H1 (cell line): Measurements from ENCODE around the gene ALG9. TPM values are rescaled to one million over a fixed set of nuclear protein-coding genes. Genes with fewer than 3 reads are reported as not detected.

Source experiments
- CEBPB ChIP-seq: IDR thresholded peaks from 2 replicates; pipeline ENCODE4 v1.6.1; 2012; ENCODE audit warnings: low read depth, low read length
- CREB1 ChIP-seq: IDR thresholded peaks from 2 replicates; pipeline ENCODE4 v1.6.1; 2012; ENCODE audit warnings: inconsistent platforms
- HDAC2 ChIP-seq, 2 experiments: fragments of 300-600 bp in 1 of 2; sonication (generic) in 1 of 2; IDR thresholded peaks; 2 replicates each; pipeline ENCODE4 v1.6.1; 2011 to 2012; ENCODE audit warnings: low read depth in 2 of 2, low read length in 2 of 2, mild to moderate bottlenecking in 2 of 2, moderate library complexity in 2 of 2, borderline replicate concordance in 1 of 2, inconsistent platforms in 1 of 2
- NANOG ChIP-seq: IDR thresholded peaks from 2 replicates; pipeline ENCODE4 v1.6.1; 2011; ENCODE audit warnings: low read length, low read depth, mild to moderate bottlenecking, inconsistent platforms; ENCODE audit not compliant: insufficient read depth, poor library complexity, severe bottlenecking
- RNF2 ChIP-seq: fragments of 200-900, 300-1000 bp; sonication (generic); IDR thresholded peaks from 2 replicates; pipeline ENCODE4 v1.7.1; 2016; ENCODE audit warnings: borderline replicate concordance, low read depth, mild to moderate bottlenecking, antibody characterized with exemption, low read length; ENCODE audit not compliant: poor library complexity, severe bottlenecking; ENCODE audit errors: missing control alignments
- TAF1 ChIP-seq: IDR thresholded peaks from 2 replicates; pipeline ENCODE4 v1.6.1; 2011; ENCODE audit warnings: mild to moderate bottlenecking, low read depth, low read length
- polyA plus RNA-seq, 7 experiments: library from polyadenylated mRNA; depleted of rRNA in 3 of 7; stranded (reverse) in 5 of 7; unstranded in 2 of 7; fragments of >200 nt in 5 of 7; fragments of 200-250 nt in 2 of 7; gene quantifications; 1 replicate in 5 of 7; 2 replicates in 1 of 7; 4 replicates in 1 of 7; pipeline versions ENCODE4 v1.2.1 to v1.2.3, GENCODE V29; 2011 to 2013; ENCODE audit warnings: missing spikeins in 2 of 7, mixed read lengths in 2 of 7
- total RNA-seq: library from RNA; stranded (reverse); fragmentation: NEBNext Ultra II Directional; extraction: Animal tissue kit (Norgen Biotek cat#: 25700); gene quantifications from 2 replicates; pipeline ENCODE4 v1.2.1, GENCODE V29; 2021
- TF ChIP-seq, protein P1 (sequence below): fragments of 300-600 bp; sonication (generic); IDR thresholded peaks from 2 replicates; pipeline ENCODE4 v1.7.1; 2012; ENCODE audit warnings: low read length, moderate library complexity, mild to moderate bottlenecking, inconsistent platforms; ENCODE audit not compliant: insufficient replicate concordance
- TF ChIP-seq, protein P2 (sequence below): IDR thresholded peaks from 2 replicates; pipeline ENCODE4 v1.6.1; 2011; ENCODE audit warnings: low read length, improper control_type of control experiment

The ALG9 gene
- total and polyA plus RNA-seq, 2 of the 8 experiments (the other 6 are each of a cell fraction or from before 2014, with no cell fraction given) = 23.5 to 24.5 TPM

DNA sequence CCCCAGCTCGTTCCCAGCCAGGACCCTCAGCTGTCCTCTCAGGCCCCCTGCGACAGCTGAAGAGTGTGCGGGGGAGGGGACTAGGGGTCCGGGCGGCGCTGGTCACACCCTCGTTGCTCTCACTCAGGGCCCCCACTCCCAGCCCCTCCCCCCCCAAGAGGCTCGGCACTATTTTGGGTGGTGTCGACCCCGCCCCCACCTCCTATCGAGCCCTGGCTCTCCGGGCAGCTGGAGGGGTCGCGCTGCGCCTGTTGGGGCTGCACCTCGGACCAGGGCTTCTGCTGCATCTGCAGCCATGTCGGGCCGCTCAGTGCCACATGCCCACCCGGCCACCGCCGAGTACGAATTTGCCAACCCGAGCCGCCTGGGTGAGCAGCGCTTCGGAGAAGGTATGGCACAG is 41.2 kb upstream of the ALG9 start, which contains the start of gene HSPB2 (continued):
- TF ChIP-seq, protein P1, sequence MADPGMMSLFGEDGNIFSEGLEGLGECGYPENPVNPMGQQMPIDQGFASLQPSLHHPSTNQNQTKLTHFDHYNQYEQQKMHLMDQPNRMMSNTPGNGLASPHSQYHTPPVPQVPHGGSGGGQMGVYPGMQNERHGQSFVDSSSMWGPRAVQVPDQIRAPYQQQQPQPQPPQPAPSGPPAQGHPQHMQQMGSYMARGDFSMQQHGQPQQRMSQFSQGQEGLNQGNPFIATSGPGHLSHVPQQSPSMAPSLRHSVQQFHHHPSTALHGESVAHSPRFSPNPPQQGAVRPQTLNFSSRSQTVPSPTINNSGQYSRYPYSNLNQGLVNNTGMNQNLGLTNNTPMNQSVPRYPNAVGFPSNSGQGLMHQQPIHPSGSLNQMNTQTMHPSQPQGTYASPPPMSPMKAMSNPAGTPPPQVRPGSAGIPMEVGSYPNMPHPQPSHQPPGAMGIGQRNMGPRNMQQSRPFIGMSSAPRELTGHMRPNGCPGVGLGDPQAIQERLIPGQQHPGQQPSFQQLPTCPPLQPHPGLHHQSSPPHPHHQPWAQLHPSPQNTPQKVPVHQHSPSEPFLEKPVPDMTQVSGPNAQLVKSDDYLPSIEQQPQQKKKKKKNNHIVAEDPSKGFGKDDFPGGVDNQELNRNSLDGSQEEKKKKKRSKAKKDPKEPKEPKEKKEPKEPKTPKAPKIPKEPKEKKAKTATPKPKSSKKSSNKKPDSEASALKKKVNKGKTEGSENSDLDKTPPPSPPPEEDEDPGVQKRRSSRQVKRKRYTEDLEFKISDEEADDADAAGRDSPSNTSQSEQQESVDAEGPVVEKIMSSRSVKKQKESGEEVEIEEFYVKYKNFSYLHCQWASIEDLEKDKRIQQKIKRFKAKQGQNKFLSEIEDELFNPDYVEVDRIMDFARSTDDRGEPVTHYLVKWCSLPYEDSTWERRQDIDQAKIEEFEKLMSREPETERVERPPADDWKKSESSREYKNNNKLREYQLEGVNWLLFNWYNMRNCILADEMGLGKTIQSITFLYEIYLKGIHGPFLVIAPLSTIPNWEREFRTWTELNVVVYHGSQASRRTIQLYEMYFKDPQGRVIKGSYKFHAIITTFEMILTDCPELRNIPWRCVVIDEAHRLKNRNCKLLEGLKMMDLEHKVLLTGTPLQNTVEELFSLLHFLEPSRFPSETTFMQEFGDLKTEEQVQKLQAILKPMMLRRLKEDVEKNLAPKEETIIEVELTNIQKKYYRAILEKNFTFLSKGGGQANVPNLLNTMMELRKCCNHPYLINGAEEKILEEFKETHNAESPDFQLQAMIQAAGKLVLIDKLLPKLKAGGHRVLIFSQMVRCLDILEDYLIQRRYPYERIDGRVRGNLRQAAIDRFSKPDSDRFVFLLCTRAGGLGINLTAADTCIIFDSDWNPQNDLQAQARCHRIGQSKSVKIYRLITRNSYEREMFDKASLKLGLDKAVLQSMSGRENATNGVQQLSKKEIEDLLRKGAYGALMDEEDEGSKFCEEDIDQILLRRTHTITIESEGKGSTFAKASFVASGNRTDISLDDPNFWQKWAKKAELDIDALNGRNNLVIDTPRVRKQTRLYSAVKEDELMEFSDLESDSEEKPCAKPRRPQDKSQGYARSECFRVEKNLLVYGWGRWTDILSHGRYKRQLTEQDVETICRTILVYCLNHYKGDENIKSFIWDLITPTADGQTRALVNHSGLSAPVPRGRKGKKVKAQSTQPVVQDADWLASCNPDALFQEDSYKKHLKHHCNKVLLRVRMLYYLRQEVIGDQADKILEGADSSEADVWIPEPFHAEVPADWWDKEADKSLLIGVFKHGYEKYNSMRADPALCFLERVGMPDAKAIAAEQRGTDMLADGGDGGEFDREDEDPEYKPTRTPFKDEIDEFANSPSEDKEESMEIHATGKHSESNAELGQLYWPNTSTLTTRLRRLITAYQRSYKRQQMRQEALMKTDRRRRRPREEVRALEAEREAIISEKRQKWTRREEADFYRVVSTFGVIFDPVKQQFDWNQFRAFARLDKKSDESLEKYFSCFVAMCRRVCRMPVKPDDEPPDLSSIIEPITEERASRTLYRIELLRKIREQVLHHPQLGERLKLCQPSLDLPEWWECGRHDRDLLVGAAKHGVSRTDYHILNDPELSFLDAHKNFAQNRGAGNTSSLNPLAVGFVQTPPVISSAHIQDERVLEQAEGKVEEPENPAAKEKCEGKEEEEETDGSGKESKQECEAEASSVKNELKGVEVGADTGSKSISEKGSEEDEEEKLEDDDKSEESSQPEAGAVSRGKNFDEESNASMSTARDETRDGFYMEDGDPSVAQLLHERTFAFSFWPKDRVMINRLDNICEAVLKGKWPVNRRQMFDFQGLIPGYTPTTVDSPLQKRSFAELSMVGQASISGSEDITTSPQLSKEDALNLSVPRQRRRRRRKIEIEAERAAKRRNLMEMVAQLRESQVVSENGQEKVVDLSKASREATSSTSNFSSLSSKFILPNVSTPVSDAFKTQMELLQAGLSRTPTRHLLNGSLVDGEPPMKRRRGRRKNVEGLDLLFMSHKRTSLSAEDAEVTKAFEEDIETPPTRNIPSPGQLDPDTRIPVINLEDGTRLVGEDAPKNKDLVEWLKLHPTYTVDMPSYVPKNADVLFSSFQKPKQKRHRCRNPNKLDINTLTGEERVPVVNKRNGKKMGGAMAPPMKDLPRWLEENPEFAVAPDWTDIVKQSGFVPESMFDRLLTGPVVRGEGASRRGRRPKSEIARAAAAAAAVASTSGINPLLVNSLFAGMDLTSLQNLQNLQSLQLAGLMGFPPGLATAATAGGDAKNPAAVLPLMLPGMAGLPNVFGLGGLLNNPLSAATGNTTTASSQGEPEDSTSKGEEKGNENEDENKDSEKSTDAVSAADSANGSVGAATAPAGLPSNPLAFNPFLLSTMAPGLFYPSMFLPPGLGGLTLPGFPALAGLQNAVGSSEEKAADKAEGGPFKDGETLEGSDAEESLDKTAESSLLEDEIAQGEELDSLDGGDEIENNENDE = no peak
- TF ChIP-seq HDAC2 (IDR thresholded peaks at IDR 0.05; ENCODE audit: borderline replicate concordance in 1 of 2, low read depth in 2 of 2, low read length in 2 of 2) (no peak), CEBPB (no peak), TAF1 (no peak), CREB1 (no peak), NANOG (no peak), RNF2 (no peak)
- TF ChIP-seq, protein P2, sequence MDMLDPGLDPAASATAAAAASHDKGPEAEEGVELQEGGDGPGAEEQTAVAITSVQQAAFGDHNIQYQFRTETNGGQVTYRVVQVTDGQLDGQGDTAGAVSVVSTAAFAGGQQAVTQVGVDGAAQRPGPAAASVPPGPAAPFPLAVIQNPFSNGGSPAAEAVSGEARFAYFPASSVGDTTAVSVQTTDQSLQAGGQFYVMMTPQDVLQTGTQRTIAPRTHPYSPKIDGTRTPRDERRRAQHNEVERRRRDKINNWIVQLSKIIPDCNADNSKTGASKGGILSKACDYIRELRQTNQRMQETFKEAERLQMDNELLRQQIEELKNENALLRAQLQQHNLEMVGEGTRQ = no peak
